GM23338 (cell line): Measurements from ENCODE around the gene LAMC2. TPM values are rescaled to one million over a fixed set of nuclear protein-coding genes. Genes with fewer than 3 reads are reported as not detected.

Experiments used
- CREB1 ChIP-seq: fragments of 250-450 bp; sonication (Bioruptor Pico); IDR thresholded peaks from 2 replicates; pipeline ENCODE4 v1.5.0; 2020; ENCODE audit warnings: low read depth, mild to moderate bottlenecking, moderate library complexity
- EZH2 ChIP-seq: fragments of 200-600 bp; sonication (generic); IDR thresholded peaks from one replicate; pipeline ENCODE4 v1.8.0; 2017; ENCODE audit warnings: antibody characterized with exemption, mild to moderate bottlenecking, low read depth; ENCODE audit not compliant: unreplicated experiment
- EZH2phosphoT487 ChIP-seq: fragments of 200-600 bp; sonication (generic); IDR thresholded peaks from one replicate; pipeline ENCODE4 v1.8.1; 2018; ENCODE audit warnings: antibody characterized with exemption; ENCODE audit not compliant: unreplicated experiment
- JUNB ChIP-seq: IDR thresholded peaks from one replicate; pipeline ENCODE4 v1.6.1; 2016; ENCODE audit warnings: antibody characterized with exemption; ENCODE audit not compliant: unreplicated experiment
- NANOG ChIP-seq: IDR thresholded peaks from 2 replicates; pipeline ENCODE4 v1.6.1; 2016; ENCODE audit warnings: antibody characterized with exemption, borderline replicate concordance
- POLR2AphosphoS5 ChIP-seq: IDR thresholded peaks from 2 replicates; pipeline ENCODE4 v1.6.1; 2016; ENCODE audit warnings: antibody characterized with exemption, low read depth
- STAT1 ChIP-seq: IDR thresholded peaks from one replicate; pipeline ENCODE4 v1.6.1; 2016; ENCODE audit warnings: antibody characterized with exemption; ENCODE audit not compliant: unreplicated experiment
- ZNF114 ChIP-seq: fragments of 250-450 bp; sonication (Bioruptor Pico); IDR thresholded peaks from 2 replicates; pipeline ENCODE4 v1.5.0; 2020; ENCODE audit warnings: mild to moderate bottlenecking, moderate library complexity
- ZNF331 ChIP-seq: fragments of 250-450 bp; sonication (Bioruptor Pico); IDR thresholded peaks from 2 replicates; pipeline ENCODE4 v1.5.0; 2020; ENCODE audit warnings: low read depth, mild to moderate bottlenecking, moderate library complexity
- polyA plus RNA-seq: library from polyadenylated mRNA; unstranded; fragments of >200 nt; fragmentation: Nextera tagmentation; extraction: Ambion mirVana; gene quantifications from 2 replicates; pipeline ENCODE4 v1.2.1, GENCODE V29; 2016
- total RNA-seq: library from RNA; depleted of rRNA; stranded (reverse); fragments of >200 nt; shearing (Covaris generic); gene quantifications from 2 replicates; pipeline ENCODE4 v1.2.3, GENCODE V29; 2014
- TF ChIP-seq, protein P1 (sequence below): fragments of 250-450 bp; sonication (Bioruptor Pico); IDR thresholded peaks from 2 replicates; pipeline ENCODE4 v1.5.0; 2020; ENCODE audit warnings: mild to moderate bottlenecking, moderate library complexity
- TF ChIP-seq, protein P2 (sequence below): IDR thresholded peaks from one replicate; pipeline ENCODE4 v1.6.1; 2018; ENCODE audit warnings: antibody characterized with exemption; ENCODE audit not compliant: unreplicated experiment

The LAMC2 gene
- total and polyA plus RNA-seq, 2 experiments from 2014 or later = 4.3 to 19.5 TPM

DNA sequence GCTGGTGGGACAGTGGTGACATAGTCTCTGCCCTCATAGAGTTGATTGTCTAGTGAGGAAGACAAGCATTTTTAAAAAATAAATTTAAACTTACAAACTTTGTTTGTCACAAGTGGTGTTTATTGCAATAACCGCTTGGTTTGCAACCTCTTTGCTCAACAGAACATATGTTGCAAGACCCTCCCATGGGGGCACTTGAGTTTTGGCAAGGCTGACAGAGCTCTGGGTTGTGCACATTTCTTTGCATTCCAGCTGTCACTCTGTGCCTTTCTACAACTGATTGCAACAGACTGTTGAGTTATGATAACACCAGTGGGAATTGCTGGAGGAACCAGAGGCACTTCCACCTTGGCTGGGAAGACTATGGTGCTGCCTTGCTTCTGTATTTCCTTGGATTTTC lies 58.4 kb downstream of the LAMC2 start (continued):
- TF ChIP-seq, protein P1, sequence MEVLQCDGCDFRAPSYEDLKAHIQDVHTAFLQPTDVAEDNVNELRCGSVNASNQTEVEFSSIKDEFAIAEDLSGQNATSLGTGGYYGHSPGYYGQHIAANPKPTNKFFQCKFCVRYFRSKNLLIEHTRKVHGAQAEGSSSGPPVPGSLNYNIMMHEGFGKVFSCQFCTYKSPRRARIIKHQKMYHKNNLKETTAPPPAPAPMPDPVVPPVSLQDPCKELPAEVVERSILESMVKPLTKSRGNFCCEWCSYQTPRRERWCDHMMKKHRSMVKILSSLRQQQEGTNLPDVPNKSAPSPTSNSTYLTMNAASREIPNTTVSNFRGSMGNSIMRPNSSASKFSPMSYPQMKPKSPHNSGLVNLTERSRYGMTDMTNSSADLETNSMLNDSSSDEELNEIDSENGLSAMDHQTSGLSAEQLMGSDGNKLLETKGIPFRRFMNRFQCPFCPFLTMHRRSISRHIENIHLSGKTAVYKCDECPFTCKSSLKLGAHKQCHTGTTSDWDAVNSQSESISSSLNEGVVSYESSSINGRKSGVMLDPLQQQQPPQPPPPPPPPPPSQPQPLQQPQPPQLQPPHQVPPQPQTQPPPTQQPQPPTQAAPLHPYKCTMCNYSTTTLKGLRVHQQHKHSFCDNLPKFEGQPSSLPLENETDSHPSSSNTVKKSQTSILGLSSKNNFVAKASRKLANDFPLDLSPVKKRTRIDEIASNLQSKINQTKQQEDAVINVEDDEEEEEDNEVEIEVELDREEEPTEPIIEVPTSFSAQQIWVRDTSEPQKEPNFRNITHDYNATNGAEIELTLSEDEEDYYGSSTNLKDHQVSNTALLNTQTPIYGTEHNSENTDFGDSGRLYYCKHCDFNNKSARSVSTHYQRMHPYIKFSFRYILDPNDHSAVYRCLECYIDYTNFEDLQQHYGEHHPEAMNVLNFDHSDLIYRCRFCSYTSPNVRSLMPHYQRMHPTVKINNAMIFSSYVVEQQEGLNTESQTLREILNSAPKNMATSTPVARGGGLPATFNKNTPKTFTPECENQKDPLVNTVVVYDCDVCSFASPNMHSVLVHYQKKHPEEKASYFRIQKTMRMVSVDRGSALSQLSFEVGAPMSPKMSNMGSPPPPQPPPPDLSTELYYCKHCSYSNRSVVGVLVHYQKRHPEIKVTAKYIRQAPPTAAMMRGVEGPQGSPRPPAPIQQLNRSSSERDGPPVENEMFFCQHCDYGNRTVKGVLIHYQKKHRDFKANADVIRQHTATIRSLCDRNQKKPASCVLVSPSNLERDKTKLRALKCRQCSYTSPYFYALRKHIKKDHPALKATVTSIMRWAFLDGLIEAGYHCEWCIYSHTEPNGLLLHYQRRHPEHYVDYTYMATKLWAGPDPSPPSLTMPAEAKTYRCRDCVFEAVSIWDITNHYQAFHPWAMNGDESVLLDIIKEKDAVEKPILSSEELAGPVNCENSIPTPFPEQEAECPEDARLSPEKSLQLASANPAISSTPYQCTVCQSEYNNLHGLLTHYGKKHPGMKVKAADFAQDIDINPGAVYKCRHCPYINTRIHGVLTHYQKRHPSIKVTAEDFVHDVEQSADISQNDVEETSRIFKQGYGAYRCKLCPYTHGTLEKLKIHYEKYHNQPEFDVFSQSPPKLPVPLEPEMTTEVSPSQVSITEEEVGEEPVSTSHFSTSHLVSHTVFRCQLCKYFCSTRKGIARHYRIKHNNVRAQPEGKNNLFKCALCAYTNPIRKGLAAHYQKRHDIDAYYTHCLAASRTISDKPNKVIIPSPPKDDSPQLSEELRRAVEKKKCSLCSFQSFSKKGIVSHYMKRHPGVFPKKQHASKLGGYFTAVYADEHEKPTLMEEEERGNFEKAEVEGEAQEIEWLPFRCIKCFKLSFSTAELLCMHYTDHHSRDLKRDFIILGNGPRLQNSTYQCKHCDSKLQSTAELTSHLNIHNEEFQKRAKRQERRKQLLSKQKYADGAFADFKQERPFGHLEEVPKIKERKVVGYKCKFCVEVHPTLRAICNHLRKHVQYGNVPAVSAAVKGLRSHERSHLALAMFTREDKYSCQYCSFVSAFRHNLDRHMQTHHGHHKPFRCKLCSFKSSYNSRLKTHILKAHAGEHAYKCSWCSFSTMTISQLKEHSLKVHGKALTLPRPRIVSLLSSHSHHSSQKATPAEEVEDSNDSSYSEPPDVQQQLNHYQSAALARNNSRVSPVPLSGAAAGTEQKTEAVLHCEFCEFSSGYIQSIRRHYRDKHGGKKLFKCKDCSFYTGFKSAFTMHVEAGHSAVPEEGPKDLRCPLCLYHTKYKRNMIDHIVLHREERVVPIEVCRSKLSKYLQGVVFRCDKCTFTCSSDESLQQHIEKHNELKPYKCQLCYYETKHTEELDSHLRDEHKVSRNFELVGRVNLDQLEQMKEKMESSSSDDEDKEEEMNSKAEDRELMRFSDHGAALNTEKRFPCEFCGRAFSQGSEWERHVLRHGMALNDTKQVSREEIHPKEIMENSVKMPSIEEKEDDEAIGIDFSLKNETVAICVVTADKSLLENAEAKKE (CRISPR knock-in tag) = no peak
- TF ChIP-seq EZH2phosphoT487 (no peak), POLR2AphosphoS5 (no peak), JUNB (no peak), EZH2 (no peak), ZNF114 (CRISPR knock-in tag) (no peak), CREB1 (CRISPR knock-in tag) (no peak), ZNF331 (CRISPR knock-in tag) (no peak), NANOG (no peak), STAT1 (no peak)
- TF ChIP-seq, protein P2, sequence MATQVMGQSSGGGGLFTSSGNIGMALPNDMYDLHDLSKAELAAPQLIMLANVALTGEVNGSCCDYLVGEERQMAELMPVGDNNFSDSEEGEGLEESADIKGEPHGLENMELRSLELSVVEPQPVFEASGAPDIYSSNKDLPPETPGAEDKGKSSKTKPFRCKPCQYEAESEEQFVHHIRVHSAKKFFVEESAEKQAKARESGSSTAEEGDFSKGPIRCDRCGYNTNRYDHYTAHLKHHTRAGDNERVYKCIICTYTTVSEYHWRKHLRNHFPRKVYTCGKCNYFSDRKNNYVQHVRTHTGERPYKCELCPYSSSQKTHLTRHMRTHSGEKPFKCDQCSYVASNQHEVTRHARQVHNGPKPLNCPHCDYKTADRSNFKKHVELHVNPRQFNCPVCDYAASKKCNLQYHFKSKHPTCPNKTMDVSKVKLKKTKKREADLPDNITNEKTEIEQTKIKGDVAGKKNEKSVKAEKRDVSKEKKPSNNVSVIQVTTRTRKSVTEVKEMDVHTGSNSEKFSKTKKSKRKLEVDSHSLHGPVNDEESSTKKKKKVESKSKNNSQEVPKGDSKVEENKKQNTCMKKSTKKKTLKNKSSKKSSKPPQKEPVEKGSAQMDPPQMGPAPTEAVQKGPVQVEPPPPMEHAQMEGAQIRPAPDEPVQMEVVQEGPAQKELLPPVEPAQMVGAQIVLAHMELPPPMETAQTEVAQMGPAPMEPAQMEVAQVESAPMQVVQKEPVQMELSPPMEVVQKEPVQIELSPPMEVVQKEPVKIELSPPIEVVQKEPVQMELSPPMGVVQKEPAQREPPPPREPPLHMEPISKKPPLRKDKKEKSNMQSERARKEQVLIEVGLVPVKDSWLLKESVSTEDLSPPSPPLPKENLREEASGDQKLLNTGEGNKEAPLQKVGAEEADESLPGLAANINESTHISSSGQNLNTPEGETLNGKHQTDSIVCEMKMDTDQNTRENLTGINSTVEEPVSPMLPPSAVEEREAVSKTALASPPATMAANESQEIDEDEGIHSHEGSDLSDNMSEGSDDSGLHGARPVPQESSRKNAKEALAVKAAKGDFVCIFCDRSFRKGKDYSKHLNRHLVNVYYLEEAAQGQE = no peak
